Measurements from ENCODE around the gene RAB28. TPM values are rescaled to one million over a fixed set of nuclear protein-coding genes. Genes with fewer than 3 reads are reported as not detected.

RAB28 gene
- total RNA-seq, 2 experiments from 2014 or later = 23.0 to 30.8 TPM

DNA sequence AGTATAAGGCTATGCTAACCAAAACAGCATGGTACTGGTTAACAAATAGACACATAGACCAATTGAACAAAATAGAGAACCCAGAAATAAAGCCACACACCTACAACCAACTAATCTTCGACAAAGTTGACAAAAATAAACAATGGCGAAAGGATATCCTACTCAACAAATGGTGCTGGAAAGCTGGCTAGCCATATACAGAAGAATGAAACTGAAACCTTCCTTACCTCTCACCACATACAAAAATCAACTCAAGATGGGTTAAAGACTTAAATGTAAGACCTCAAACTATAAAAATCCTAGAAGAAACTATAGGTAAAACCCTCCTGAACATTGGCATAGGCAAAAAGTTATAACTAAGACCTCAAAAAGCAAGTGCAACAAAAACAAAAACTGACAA, 47.2 kb downstream of the RAB28 start:
- POLR2A ChIA-PET = no interaction called here

DNA sequence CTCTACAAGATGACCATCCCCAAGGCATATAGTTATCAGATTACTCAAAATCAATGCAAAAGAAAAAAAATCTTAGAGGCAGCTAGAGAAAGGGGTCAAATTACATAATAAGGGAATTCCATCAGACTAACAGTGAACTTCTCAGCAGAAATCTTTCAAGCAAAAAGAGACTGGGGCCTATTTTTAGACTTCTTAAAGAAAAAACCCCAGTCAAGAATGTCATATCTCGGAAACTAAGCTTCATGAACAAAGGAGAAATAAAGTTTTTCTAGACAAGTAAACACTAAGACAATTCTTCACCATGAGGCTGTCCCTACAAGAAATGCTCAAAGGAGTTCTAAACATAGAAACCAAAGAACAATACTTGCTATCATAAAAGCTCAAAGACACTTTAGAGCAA, 51.7 kb downstream of the RAB28 start:
- no peak for DNase-seq (ENCODE audit: low spot score)
- BruUV-seq (replicated peaks) = no TSS peak
- no peak overlapping the region for H3K4me3 ChIP-seq (ENCODE audit: low read depth, low read length, poor library complexity, severe bottlenecking)
- H3K36me3 ChIP-seq (ENCODE audit: insufficient read depth, low read length) = no peaks in the 10 kb centered on the region
- H3K79me2 ChIP-seq (ENCODE audit: insufficient read depth, low read depth, low read length) = 0 out of 2 replicates have a peak, but pooled peaks cover 5% of the 10 kb centered on the region
- no peaks in the 10 kb centered on the region for H3K4me1 ChIP-seq (ENCODE audit: insufficient read depth, low read length, poor library complexity, severe bottlenecking)
- H3K4me2 ChIP-seq (ENCODE audit: low read length) = no peak overlapping the region
- peaks cover 11% of the 10 kb centered on the region; the same call in 1 of the 2 replicates for H3K9me3 ChIP-seq (ENCODE audit: low read length)
- CTCF ChIA-PET (ENCODE audit: unreplicated experiment) = no interaction called here
- TF ChIP-seq, protein P1, sequence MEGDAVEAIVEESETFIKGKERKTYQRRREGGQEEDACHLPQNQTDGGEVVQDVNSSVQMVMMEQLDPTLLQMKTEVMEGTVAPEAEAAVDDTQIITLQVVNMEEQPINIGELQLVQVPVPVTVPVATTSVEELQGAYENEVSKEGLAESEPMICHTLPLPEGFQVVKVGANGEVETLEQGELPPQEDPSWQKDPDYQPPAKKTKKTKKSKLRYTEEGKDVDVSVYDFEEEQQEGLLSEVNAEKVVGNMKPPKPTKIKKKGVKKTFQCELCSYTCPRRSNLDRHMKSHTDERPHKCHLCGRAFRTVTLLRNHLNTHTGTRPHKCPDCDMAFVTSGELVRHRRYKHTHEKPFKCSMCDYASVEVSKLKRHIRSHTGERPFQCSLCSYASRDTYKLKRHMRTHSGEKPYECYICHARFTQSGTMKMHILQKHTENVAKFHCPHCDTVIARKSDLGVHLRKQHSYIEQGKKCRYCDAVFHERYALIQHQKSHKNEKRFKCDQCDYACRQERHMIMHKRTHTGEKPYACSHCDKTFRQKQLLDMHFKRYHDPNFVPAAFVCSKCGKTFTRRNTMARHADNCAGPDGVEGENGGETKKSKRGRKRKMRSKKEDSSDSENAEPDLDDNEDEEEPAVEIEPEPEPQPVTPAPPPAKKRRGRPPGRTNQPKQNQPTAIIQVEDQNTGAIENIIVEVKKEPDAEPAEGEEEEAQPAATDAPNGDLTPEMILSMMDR (conservative IDR thresholded peaks at IDR 0.05; ENCODE audit: low read length) = no peak
- TF ChIP-seq EZH2phosphoT487 (IDR thresholded peaks at IDR 0.05; ENCODE audit: borderline replicate concordance, low read depth, low read length) = no peak
- H3K27ac ChIP-seq (ENCODE audit: low read depth, low read length, poor library complexity, severe bottlenecking) = no peak overlapping the region
- intact Hi-C loops (cut with micrococcal nuclease; ENCODE audit: unreplicated experiment) = no loop called here
- POLR2A ChIA-PET = interaction anchor here (1.7 kb wide), 1 partner anchor 9 kb away, joined by 3 read pairs; no protein-coding TSS in a partner anchor
- no peaks in the 10 kb centered on the region for H3K9me2 ChIP-seq (ENCODE audit: insufficient read depth, low read length)
- H2AFZ ChIP-seq (ENCODE audit: low read length) = no peak overlapping the region
- peaks cover 6% of the 10 kb centered on the region; the same call in 1 of the 2 replicates for H4K20me1 ChIP-seq (ENCODE audit: insufficient read depth, low read length)

More for the DNA sequence above, 47.2 kb downstream of the RAB28 start:
- Histone ChIP-seq H3K36me3 (ENCODE audit: insufficient read depth, low read length) (no peaks in the 10 kb centered on the region), H4K20me1 (ENCODE audit: insufficient read depth, low read length) (peaks cover 6% of the 10 kb centered on the region; the same call in 1 of the 2 replicates), H3K79me2 (ENCODE audit: insufficient read depth, low read depth, low read length) (0 out of 2 replicates have a peak, but pooled peaks cover 5% of the 10 kb centered on the region), H3K27ac (ENCODE audit: low read depth, low read length, poor library complexity, severe bottlenecking) (no peak overlapping the region), H3K4me3 (ENCODE audit: low read depth, low read length, poor library complexity, severe bottlenecking) (no peak overlapping the region), H3K9me2 (ENCODE audit: insufficient read depth, low read length) (no peaks in the 10 kb centered on the region), H2AFZ (ENCODE audit: low read length) (no peak overlapping the region), H3K9me3 (ENCODE audit: low read length) (peaks cover 12% of the 10 kb centered on the region; the same call in 1 of the 2 replicates), H3K4me2 (ENCODE audit: low read length) (no peak overlapping the region), H3K4me1 (ENCODE audit: insufficient read depth, low read length, poor library complexity, severe bottlenecking) (no peaks in the 10 kb centered on the region)
- CTCF ChIA-PET (ENCODE audit: unreplicated experiment) = no interaction called here
- no peak for TF ChIP-seq EZH2phosphoT487 (IDR thresholded peaks at IDR 0.05; ENCODE audit: borderline replicate concordance, low read depth, low read length)
- TF ChIP-seq, protein P1 (conservative IDR thresholded peaks at IDR 0.05; ENCODE audit: low read length) = no peak
- intact Hi-C loops (cut with micrococcal nuclease; ENCODE audit: unreplicated experiment) = no loop called here
- no TSS peak for BruUV-seq (replicated peaks)
- no peak for DNase-seq (ENCODE audit: low spot score)

DNA sequence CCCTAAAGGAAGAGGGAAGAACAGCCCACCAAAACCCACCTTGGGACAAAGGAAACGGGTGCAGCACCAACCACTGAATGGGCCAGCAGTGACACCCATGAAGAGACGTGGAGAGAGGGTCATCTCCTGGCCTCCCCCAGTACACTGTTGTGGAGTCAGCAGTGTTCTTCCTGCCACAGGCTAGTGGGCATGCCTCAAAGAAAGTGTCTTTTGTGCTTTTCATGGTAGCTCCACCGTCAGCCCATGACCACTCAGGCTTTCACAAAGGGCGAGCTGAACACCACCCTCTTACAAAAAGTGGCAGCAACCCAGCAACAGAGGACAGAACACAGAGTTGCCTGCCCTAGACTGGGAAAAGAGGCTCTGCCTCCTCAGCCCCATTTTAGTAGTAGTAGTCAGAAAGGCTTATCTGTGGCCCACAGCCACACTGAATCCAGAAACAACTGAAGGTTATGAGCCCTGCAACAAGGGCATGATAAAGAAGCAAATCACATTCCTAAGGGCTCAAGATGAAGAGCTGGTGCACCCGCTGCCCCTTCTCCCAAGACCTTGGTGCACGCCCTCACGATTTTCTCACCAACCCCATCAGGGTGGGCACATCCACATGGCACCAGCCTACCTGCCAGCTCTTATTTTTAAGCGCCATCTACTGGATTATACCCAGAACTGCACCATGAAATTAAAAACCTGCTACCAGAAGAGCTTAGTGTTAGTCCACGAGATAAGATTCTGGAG, 53.1 kb downstream of the RAB28 start:
- ChIA-PET POLR2A (interaction anchor here (0.7 to 1.7 kb wide), 3 partner anchors 11 to 1584 kb away, joined by 3 read pairs; no protein-coding TSS in a partner anchor), CTCF (ENCODE audit: unreplicated experiment) (no interaction called here)
- intact Hi-C loops (cut with micrococcal nuclease; ENCODE audit: unreplicated experiment) = no loop called here
- H3K4me2 ChIP-seq (ENCODE audit: low read length) = no peak overlapping the region
- no peak for TF ChIP-seq EZH2phosphoT487 (IDR thresholded peaks at IDR 0.05; ENCODE audit: borderline replicate concordance, low read depth, low read length)
- TF ChIP-seq, protein P1 (conservative IDR thresholded peaks at IDR 0.05; ENCODE audit: low read length) = peak; percentile 74
- no peaks in the 10 kb centered on the region for H3K9me3 ChIP-seq (ENCODE audit: low read length)
- no TSS peak for BruUV-seq (replicated peaks)
- 0 out of 2 replicates have a peak, but pooled peaks cover 5% of the 10 kb centered on the region for H3K79me2 ChIP-seq (ENCODE audit: insufficient read depth, low read depth, low read length)
- peak; percentile 12 for DNase-seq (ENCODE audit: low spot score)
- no peak overlapping the region for H2AFZ ChIP-seq (ENCODE audit: low read length)
- H4K20me1 ChIP-seq (ENCODE audit: insufficient read depth, low read length) = peaks cover 6% of the 10 kb centered on the region; the same call in 1 of the 2 replicates
- H3K4me3 ChIP-seq (ENCODE audit: low read depth, low read length, poor library complexity, severe bottlenecking) = no peak overlapping the region
- no peaks in the 10 kb centered on the region for H3K4me1 ChIP-seq (ENCODE audit: insufficient read depth, low read length, poor library complexity, severe bottlenecking)
- no peaks in the 10 kb centered on the region for H3K9me2 ChIP-seq (ENCODE audit: insufficient read depth, low read length)
- no peaks in the 10 kb centered on the region for H3K36me3 ChIP-seq (ENCODE audit: insufficient read depth, low read length)
- no peak overlapping the region for H3K27ac ChIP-seq (ENCODE audit: low read depth, low read length, poor library complexity, severe bottlenecking)
